ENCODE measurements around the gene LDB3. TPM values are rescaled to one million over a fixed set of nuclear protein-coding genes. Genes with fewer than 3 reads are reported as not detected.

Gene LDB3
- total RNA-seq, 4 donors from 2014 or later, result 0.44 to 3.2 (median 0.98) TPM; not detected in 1

DNA sequence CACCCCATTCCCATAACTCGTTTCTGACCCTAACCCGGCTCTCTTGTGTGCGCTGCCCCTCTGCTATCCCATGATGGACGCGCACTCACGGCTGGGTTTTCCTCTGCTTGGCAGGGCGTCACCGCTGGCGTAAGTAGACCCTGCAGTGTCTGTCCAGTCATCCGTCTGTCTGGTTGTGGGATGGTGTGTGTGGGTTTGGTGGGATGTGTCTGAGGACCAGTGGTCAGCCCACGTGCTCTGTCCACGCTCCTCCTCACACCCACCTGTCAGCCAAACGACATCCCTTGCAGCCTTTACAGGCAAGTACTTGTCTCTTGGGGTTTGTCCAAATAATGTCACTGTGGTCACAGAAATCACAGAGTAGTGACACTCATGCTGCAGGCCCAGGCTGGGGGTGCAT, 20.8 kb downstream of the LDB3 start:
- Histone ChIP-seq H3K36me3 (no peaks in the 10 kb centered on the region), H3K27me3 (no peaks in the 10 kb centered on the region), H3K4me3 (no peak overlapping the region), H3K27ac (no peak overlapping the region), H3K9me3 (no peaks in the 10 kb centered on the region), H3K4me1 (peaks cover 20% of the 10 kb centered on the region)
- TF ChIP-seq, protein P1, sequence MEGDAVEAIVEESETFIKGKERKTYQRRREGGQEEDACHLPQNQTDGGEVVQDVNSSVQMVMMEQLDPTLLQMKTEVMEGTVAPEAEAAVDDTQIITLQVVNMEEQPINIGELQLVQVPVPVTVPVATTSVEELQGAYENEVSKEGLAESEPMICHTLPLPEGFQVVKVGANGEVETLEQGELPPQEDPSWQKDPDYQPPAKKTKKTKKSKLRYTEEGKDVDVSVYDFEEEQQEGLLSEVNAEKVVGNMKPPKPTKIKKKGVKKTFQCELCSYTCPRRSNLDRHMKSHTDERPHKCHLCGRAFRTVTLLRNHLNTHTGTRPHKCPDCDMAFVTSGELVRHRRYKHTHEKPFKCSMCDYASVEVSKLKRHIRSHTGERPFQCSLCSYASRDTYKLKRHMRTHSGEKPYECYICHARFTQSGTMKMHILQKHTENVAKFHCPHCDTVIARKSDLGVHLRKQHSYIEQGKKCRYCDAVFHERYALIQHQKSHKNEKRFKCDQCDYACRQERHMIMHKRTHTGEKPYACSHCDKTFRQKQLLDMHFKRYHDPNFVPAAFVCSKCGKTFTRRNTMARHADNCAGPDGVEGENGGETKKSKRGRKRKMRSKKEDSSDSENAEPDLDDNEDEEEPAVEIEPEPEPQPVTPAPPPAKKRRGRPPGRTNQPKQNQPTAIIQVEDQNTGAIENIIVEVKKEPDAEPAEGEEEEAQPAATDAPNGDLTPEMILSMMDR (IDR thresholded peaks at IDR 0.05), result no peak
- TF ChIP-seq POLR2A (IDR thresholded peaks at IDR 0.05) (no peak), POLR2AphosphoS5 (IDR thresholded peaks at IDR 0.05) (no peak), EP300 (IDR thresholded peaks at IDR 0.05) (no peak)
- WGBS, result 86% methylated on average over 13 of the region's 13 CpGs
- no peak for DNase-seq (ENCODE audit: low spot score in 2 of 2)

DNA sequence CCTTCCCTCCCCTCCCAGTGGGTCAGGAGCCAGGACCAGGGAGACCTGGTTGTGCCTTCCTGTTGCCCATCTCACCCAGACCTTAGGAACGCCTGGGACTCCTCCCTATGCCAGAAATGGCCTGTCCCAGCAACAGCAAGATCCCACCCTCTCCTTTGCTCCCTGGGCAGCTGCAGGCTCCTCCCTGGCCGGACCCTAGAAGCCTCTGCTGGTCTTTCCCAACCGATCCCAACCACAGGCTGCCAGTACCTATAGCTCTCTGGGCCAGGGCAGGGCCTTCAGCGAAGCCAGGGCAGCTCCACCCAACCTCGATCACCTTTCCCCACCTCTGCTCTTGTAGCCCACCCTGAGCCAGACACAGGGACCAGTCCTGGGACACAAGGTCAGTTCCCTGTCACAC, 21.9 kb downstream of the LDB3 start:
- no peaks in the 10 kb centered on the region for H3K27me3 ChIP-seq
- peaks cover 23% of the 10 kb centered on the region for H3K4me1 ChIP-seq
- no peaks in the 10 kb centered on the region for H3K36me3 ChIP-seq
- no peak overlapping the region for H3K27ac ChIP-seq
- 94% methylated on average over 4 of the region's 5 CpGs for WGBS
- H3K4me3 ChIP-seq, result no peak overlapping the region
- TF ChIP-seq EP300 (IDR thresholded peaks at IDR 0.05) (no peak), POLR2AphosphoS5 (IDR thresholded peaks at IDR 0.05) (no peak), POLR2A (IDR thresholded peaks at IDR 0.05) (no peak)
- TF ChIP-seq, protein P1 (IDR thresholded peaks at IDR 0.05), result no peak
- DNase-seq (ENCODE audit: low spot score in 2 of 2), result no peak
- no peaks in the 10 kb centered on the region for H3K9me3 ChIP-seq

DNA sequence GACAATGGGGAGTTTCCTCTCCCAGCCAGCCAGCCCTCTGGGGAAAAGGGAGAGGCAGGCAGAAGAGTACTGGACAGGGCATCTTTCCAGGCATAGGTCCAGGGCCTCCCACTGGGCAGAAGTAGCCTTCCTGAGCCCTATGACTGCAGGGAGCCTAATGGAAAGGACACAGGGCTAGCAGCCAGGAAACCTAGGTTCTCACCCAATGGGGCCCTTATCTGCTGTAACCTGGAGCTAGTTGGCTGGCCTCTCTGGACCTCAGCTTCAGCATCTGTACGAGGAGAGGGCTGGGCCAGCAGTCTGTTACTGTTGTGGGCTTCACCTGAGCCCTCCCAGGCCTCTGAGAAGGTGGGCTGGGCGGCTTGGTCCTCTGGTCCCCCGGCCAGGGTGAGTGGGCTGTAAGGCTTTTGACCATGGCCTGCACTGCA, 22.4 kb downstream of the LDB3 start:
- Histone ChIP-seq H3K36me3 (no peaks in the 10 kb centered on the region), H3K27me3 (no peaks in the 10 kb centered on the region), H3K4me1 (peaks cover 23% of the 10 kb centered on the region), H3K4me3 (no peak overlapping the region), H3K27ac (no peak overlapping the region), H3K9me3 (no peaks in the 10 kb centered on the region)
- WGBS, result no CpG with 5 or more reads among the region's 3 CpGs
- DNase-seq (ENCODE audit: low spot score in 2 of 2), result no peak
- TF ChIP-seq, protein P1 (IDR thresholded peaks at IDR 0.05), result no peak
- TF ChIP-seq EP300 (IDR thresholded peaks at IDR 0.05) (no peak), POLR2AphosphoS5 (IDR thresholded peaks at IDR 0.05) (no peak), POLR2A (IDR thresholded peaks at IDR 0.05) (no peak)

DNA sequence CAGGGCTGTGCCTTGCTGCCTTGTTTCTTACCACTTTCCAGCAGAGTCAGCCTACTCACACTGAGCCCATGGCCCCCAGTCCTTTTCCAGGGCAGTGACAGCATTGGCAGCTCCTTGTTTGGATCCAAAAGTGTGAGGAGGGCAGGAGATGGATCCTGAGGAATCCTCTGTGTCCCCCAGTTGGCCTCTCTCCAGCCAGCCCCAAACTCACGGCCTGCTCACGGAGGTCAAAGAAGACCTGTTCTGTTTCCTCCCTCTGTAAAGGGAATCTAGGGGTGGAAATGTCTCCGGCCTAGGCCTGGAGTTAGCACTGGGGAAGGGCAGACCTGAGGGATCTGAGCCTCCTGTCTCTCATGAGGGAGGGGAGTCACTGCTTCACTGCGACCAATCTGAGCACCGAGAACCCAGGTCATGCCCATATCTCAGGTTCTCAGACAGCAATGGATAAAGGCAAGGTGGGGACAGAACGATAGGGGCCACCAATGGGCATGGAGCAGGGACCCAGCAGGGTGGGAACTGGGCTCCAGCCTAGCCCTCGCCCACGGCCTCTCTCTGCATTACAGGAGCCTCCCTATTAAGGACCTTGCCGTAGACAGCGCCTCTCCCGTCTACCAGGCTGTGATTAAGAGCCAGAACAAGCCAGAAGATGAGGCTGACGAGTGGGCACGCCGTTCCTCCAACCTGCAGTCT, 23.2 kb downstream of the LDB3 start:
- no peak for DNase-seq (ENCODE audit: low spot score in 2 of 2)
- no peak overlapping the region for H3K27ac ChIP-seq
- H3K4me3 ChIP-seq, result no peak overlapping the region
- H3K9me3 ChIP-seq, result no peaks in the 10 kb centered on the region
- H3K36me3 ChIP-seq, result no peaks in the 10 kb centered on the region
- WGBS, result 93% methylated on average over 12 of the region's 14 CpGs
- H3K4me1 ChIP-seq, result peaks cover 23% of the 10 kb centered on the region
- no peak for TF ChIP-seq EP300 (IDR thresholded peaks at IDR 0.05)
- TF ChIP-seq, protein P1 (IDR thresholded peaks at IDR 0.05), result no peak
- TF ChIP-seq POLR2A (IDR thresholded peaks at IDR 0.05), result no peak
- no peak for TF ChIP-seq POLR2AphosphoS5 (IDR thresholded peaks at IDR 0.05)
- no peaks in the 10 kb centered on the region for H3K27me3 ChIP-seq

DNA sequence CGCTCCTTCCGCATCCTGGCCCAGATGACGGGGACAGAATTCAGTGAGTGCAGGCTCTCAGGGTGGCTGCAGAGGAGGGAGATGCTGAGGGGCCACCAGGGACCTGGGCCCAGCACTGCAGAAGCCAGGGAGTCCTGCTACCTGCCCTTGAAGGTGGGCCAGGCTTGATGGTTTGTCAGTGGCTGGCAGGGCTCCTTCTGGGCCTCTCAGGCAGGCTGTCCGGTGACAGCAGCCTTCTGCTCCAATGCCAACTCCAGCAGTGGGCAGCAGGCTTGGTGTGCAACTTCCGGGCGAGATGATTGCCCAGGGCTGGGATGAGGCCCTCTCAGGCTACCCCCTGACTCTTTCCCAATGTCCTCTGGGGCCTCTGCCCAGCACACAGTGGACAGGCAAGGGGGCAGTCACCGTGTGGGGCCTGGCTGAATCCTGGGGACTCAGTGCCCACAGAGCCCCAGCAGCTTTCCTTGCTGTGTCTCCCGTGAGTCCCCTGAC, 23.8 kb downstream of the LDB3 start:
- 84% methylated on average over 6 of the region's 8 CpGs for WGBS
- no peaks in the 10 kb centered on the region for H3K9me3 ChIP-seq
- TF ChIP-seq, protein P1 (IDR thresholded peaks at IDR 0.05), result no peak
- no peak for TF ChIP-seq POLR2A (IDR thresholded peaks at IDR 0.05)
- no peak for TF ChIP-seq EP300 (IDR thresholded peaks at IDR 0.05)
- TF ChIP-seq POLR2AphosphoS5 (IDR thresholded peaks at IDR 0.05), result no peak
- peaks cover 23% of the 10 kb centered on the region for H3K4me1 ChIP-seq
- H3K27ac ChIP-seq, result no peak overlapping the region
- DNase-seq (ENCODE audit: low spot score in 2 of 2), result no peak
- H3K27me3 ChIP-seq, result no peaks in the 10 kb centered on the region
- H3K36me3 ChIP-seq, result no peaks in the 10 kb centered on the region
- no peak overlapping the region for H3K4me3 ChIP-seq
